ENCODE data around the gene SLC4A5. TPM values are rescaled to one million over a fixed set of nuclear protein-coding genes. Genes with fewer than 3 reads are reported as not detected.

Gene SLC4A5
- total and polyA plus RNA-seq, 2 of the 8 experiments (the other 6 are each of a cell fraction or from before 2014, with no cell fraction given), result 0.42 to 0.52 TPM

DNA sequence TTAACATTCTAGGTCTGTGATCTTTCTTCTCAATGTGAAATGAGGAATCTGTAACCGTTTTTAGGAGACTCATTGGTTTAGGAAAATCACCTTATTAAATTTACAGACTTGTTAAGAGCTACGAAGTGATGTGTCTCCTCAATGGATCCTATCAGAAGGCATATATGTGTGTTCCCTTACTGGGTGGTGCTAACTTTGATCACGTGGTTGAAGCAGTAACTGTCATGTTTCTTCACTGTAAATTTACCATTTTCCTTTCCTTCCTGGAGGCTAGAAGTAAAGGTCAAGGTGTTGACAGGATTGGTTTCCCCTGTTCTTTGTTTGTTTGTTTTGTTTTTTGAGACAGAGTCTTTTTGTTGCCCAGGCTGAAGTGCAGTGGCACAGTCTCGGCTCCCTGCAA, 146.2 kb downstream of the SLC4A5 start:
- H3K79me2 ChIP-seq (ENCODE audit: control insufficient read depth in 1 of 2, insufficient read depth in 2 of 2, low read length in 2 of 2), result peaks cover 23 to 36% of the 10 kb centered on the region in 2 experiments
- no peaks in the 10 kb centered on the region for H3K9me3 ChIP-seq (ENCODE audit: insufficient read depth in 2 of 2, low read depth in 1 of 2, low read length in 1 of 2)
- no peak overlapping the region for H3K23ac ChIP-seq (ENCODE audit: insufficient read length)
- no peak overlapping the region; a peak in 1 of 4 replicates for H3K4me2 ChIP-seq (ENCODE audit: insufficient read depth in 1 of 2, low read depth in 2 of 2, low read length in 2 of 2)
- FAIRE-seq (no peak), DNase-seq (ENCODE audit: low read depth in 1 of 2, low spot score in 2 of 2) (peak in 1 of 2 experiments; percentile 29)
- H2BK5ac ChIP-seq (ENCODE audit: low read depth, low read length), result no peak overlapping the region
- TF ChIP-seq SAP30 (IDR thresholded peaks at IDR 0.05; ENCODE audit: insufficient read depth, insufficient replicate concordance, low read length) (no peak), ASH2L (IDR thresholded peaks at IDR 0.05; ENCODE audit: low read length) (no peak), RAD21 (IDR thresholded peaks at IDR 0.05 in 1 of 2, conservative IDR thresholded peaks at IDR 0.05 in 1 of 2; ENCODE audit: low read depth in 2 of 2, low read length in 2 of 2) (no peak), NANOG (IDR thresholded peaks at IDR 0.05; ENCODE audit: insufficient read depth, low read depth, low read length, poor library complexity, severe bottlenecking) (no peak)
- no peak overlapping the region for H3K4me3 ChIP-seq (ENCODE audit: extremely low read depth in 1 of 4, insufficient read depth in 2 of 4, low read depth in 3 of 4, low read length in 4 of 4)
- peaks cover 8% of the 10 kb centered on the region for H3K23me2 ChIP-seq (ENCODE audit: low read depth, low read length)
- H4K20me1 ChIP-seq (replicated peaks in 1 of 2; ENCODE audit: control insufficient read depth in 1 of 2, insufficient read depth in 2 of 2, low read length in 2 of 2), result peaks cover 15 to 22% of the 10 kb centered on the region in 2 experiments
- H4K8ac ChIP-seq (ENCODE audit: extremely low read depth, insufficient read depth, low read length), result no peak overlapping the region
- no peak overlapping the region for H3K56ac ChIP-seq (replicated peaks; ENCODE audit: insufficient read length, low read depth, low read length)
- no peak overlapping the region for H4K5ac ChIP-seq (ENCODE audit: insufficient read length, low read depth, low read length)
- no peak overlapping the region for H2AFZ ChIP-seq (ENCODE audit: low read length)
- no peak overlapping the region for H4K91ac ChIP-seq (replicated peaks; ENCODE audit: insufficient read length, low read length)
- H3K9ac ChIP-seq (replicated peaks in 1 of 4; ENCODE audit: extremely low read depth in 1 of 4, low read depth in 3 of 4, low read length in 3 of 4), result no peak overlapping the region
- H3K18ac ChIP-seq (ENCODE audit: extremely low read depth, low read length), result no peak overlapping the region
- H3K14ac ChIP-seq (ENCODE audit: insufficient read length), result no peak overlapping the region
- WGBS, 2 experiments (ENCODE audit: extremely low coverage in 1 of 2, insufficient coverage in 1 of 2, insufficient read length in 1 of 2, insufficient replicate concordance in 2 of 2, low coverage in 1 of 2, low lambda C conversion rate in 2 of 2, missing lambda C conversion rate in 1 of 2), result 92% methylated on average over 4 of the region's 4 CpGs; no CpG with 5 or more reads in 1 of the 2 experiments
- H2BK15ac ChIP-seq (ENCODE audit: low read length), result no peak overlapping the region
- peaks cover 0 to 19% (median 0%) of the 10 kb centered on the region in 4 experiments; a peak in 3 of 8 replicates for H3K36me3 ChIP-seq (ENCODE audit: control insufficient read depth in 2 of 4, insufficient read depth in 4 of 4, low read length in 3 of 4)
- no peak overlapping the region for H3K27ac ChIP-seq (ENCODE audit: low read depth, low read length)
- CTCF ChIA-PET (ENCODE audit: partially characterized antibody), result interaction anchor here (1.0 to 1.7 kb wide), 5 partner anchors 9 to 38 kb away, joined by 3 to 5 read pairs (median 4); partner anchors contain the start of gene MOB1A
- H2BK20ac ChIP-seq (ENCODE audit: low read length), result no peak overlapping the region
- H3K79me1 ChIP-seq (ENCODE audit: low read depth, low read length), result no peaks in the 10 kb centered on the region
- peaks cover 0 to 8% (median 3%) of the 10 kb centered on the region in 4 experiments; a peak in 3 of 7 replicates for H3K4me1 ChIP-seq (replicated peaks in 1 of 4; ENCODE audit: control insufficient read depth in 3 of 4, insufficient read depth in 4 of 4, low read length in 3 of 4)
- H3K4ac ChIP-seq (replicated peaks; ENCODE audit: insufficient read length, low read depth, low read length), result no peak overlapping the region
- H2BK12ac ChIP-seq (ENCODE audit: low read depth, low read length), result peak overlapping the region; percentile 43; the same call in 1 of the 2 replicates
- H2AK5ac ChIP-seq (ENCODE audit: low read depth, low read length), result peak overlapping the region; percentile 89; the same call in 1 of the 2 replicates
- POLR2A ChIA-PET (ENCODE audit: partially characterized antibody), result interaction anchor here (68.3 to 72.1 kb wide), 2 partner anchors 12 to 19 kb away, joined by 2699 read pairs; partner anchors contain the start of genes BOLA3, MOB1A and MTHFD2
- H2BK120ac ChIP-seq (replicated peaks; ENCODE audit: low read depth, low read length), result no peak overlapping the region
- H3K27me3 ChIP-seq (replicated peaks in 1 of 4; ENCODE audit: control insufficient read depth in 3 of 4, extremely low read depth in 1 of 4, insufficient read depth in 3 of 4, low read length in 3 of 4), result no peaks in the 10 kb centered on the region

Data from H1 (cell line).